T-helper 22 cell (primary cell): ENCODE data around the gene COIL.

Source experiments
- DNase-seq: peaks from one replicate; pipeline ENCODE4 v3.0.0-alpha.2; 2020; ENCODE audit warnings: low read depth

The COIL gene

GRCh38 chr17:56909742-56910508 lies 50.9 kb downstream of the COIL start:
- DNase-seq = no peak

- DNase-seq = no peak
Measured at GRCh38 chr17:56908001-56908542, 52.8 kb downstream of the COIL start.

- DNase-seq = no peak
Measured at GRCh38 chr17:56903560-56903959, 57.3 kb downstream of the COIL start.

- DNase-seq = no peak
Measured at GRCh38 chr17:56902348-56902747, 58.5 kb downstream of the COIL start.

GRCh38 chr17:56899403-56899802 lies 61.4 kb downstream of the COIL start:
- DNase-seq = no peak

- DNase-seq = no peak
Measured at GRCh38 chr17:56898874-56899273, 62.0 kb downstream of the COIL start.

- DNase-seq = no peak
Measured at GRCh38 chr17:56897646-56898424, 63.0 kb downstream of the COIL start.

- DNase-seq = no peak
Measured at GRCh38 chr17:56896968-56897359, 63.9 kb downstream of the COIL start.

- DNase-seq = no peak
Measured at GRCh38 chr17:56896217-56896967, 64.5 kb downstream of the COIL start.

GRCh38 chr17:56894859-56895455 lies 65.9 kb downstream of the COIL start:
- no peak for DNase-seq

GRCh38 chr17:56893503-56893902 lies 67.3 kb downstream of the COIL start:
- DNase-seq = no peak

GRCh38 chr17:56892333-56892732 lies 68.5 kb downstream of the COIL start:
- no peak for DNase-seq

GRCh38 chr17:56891751-56892150 lies 69.1 kb downstream of the COIL start:
- no peak for DNase-seq

- no peak for DNase-seq
Measured at GRCh38 chr17:56890906-56891674, 69.8 kb downstream of the COIL start.

- DNase-seq = no peak
Measured at GRCh38 chr17:56890390-56890789, 70.5 kb downstream of the COIL start.
